GM10266 (cell line): ENCODE measurements around the gene USP12.
"Not testable (repeated sequence)": the region's sequence is repeated elsewhere in the genome, so short reads cannot be mapped to it uniquely, and the experiment has no call there.

Experiments used
- DNase-seq: peaks from one replicate; pipeline ENCODE4 v3.0.0; 2012; ENCODE audit errors: extremely low spot score
- TF ChIP-seq, protein P1 (sequence below): IDR thresholded peaks from 2 replicates; pipeline ENCODE4 v1.5.1; 2012; ENCODE audit warnings: mild to moderate bottlenecking, low read depth; ENCODE audit not compliant: control insufficient read depth, insufficient read depth; ENCODE audit errors: missing control alignments

USP12 gene

DNA sequence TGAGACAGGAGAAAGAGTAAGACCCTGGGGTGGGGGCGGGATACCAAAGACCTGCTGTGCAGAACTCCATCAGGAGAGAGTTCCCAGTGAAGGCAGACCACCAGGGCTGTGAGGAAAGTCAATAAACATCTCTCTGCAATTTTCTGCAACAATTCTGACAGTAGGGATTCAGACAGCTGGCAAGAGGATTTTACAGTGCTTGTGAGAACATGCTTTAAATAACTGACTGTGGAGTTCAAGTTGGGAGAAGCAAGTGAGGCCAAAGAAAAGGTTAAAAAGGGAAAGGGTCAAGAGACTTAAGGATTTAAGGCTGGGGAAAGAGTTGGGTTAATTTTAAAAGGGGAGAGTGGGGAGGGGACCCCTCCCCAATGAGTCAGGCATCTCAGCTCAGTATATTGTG is 98.4 kb downstream of the USP12 start:
- TF ChIP-seq, protein P1, sequence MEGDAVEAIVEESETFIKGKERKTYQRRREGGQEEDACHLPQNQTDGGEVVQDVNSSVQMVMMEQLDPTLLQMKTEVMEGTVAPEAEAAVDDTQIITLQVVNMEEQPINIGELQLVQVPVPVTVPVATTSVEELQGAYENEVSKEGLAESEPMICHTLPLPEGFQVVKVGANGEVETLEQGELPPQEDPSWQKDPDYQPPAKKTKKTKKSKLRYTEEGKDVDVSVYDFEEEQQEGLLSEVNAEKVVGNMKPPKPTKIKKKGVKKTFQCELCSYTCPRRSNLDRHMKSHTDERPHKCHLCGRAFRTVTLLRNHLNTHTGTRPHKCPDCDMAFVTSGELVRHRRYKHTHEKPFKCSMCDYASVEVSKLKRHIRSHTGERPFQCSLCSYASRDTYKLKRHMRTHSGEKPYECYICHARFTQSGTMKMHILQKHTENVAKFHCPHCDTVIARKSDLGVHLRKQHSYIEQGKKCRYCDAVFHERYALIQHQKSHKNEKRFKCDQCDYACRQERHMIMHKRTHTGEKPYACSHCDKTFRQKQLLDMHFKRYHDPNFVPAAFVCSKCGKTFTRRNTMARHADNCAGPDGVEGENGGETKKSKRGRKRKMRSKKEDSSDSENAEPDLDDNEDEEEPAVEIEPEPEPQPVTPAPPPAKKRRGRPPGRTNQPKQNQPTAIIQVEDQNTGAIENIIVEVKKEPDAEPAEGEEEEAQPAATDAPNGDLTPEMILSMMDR = no peak

DNA sequence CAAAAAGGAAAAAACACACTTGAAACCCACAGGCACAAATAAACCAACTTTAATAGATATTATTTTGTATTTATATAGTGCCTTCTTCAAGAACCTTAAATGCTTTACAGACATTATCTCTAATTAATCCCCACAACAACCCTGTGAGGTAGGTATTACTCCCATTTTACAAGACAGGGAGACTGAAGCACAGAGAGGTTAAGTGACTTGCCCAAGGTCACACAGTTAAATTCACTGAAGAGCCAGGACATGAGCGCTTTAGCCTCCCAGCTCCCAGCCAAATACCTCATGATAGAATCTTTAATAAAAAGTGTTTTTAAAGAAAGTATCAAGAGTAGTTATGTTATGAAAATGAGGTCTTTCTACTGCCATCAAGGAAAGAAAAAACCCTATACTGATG is 105.5 kb downstream of the USP12 start:
- not testable (repeated sequence) for DNase-seq

More for the DNA sequence above, 98.4 kb downstream of the USP12 start:
- DNase-seq = no peak

DNA sequence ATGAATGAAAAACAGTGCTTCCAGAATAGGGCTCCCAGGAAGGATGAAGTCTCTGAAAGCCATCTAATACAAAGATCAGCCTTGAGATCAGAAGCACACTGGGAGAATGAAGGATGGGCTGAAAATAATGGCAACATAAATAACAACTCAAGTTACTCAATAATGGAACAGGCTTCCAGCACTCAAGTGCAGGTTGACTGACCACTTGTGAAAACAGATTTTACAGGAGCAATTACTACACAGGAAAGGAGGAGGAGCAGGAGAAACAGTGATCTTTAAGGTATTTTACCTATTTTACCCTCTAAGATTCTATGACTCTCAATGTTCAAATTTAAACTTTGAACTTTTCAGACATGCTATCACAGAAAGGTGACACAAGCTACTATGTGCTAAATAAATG is 106.0 kb downstream of the USP12 start:
- TF ChIP-seq, protein P1 = no peak
- DNase-seq = no peak

DNA sequence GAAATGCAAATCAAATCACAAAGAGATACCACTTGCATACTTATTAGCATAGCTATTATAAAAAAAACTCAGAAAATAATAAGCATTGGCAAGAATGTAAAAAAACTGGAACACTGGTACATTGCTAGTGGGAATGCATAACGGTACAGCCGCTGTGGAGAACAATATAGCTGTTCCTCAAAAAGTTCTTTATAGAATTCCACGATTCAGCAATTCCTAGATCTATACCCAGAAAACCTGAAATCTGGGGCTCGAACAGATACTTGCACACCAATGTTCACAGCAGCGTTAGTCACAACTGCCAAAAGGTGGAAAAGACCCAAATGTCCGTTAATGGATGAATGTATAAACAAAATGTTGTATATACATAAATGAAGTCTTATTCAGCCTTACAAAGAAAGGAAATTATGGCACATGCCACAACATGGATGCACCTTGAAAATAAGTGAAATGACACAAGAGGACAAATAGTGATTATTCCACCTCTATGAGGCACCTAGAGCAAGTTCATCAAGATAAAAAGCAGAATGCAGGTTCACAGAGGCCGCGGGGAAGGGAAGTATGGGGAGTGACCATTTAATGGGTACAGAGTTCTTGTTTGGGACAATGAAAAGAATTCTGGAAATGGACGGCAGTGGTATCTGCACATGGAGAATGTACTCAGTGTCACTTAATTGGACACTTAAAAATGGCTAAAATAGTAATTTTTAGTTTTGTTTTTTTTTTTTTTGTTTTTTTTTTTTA is 107.2 kb downstream of the USP12 start:
- TF ChIP-seq, protein P1 = no peak
- DNase-seq = no peak

DNA sequence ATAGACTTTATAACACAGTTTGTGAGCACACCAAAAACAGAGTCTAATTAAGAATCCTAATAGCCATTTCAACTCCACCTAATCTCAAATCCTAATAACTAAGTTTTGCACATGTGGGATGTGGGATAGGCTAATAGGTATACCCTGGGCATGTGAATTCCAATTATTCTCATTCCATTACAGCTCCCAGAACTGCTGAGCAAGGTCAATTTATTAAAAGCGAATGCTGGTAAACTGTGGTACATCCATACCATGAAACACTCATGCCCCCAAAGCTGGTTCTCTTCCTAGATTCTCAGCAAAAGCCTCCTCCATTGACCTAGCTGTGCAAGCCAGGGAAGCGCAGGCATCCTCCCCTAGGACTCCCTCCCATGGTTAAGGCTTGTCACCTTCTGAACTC is 113.8 kb downstream of the USP12 start:
- TF ChIP-seq, protein P1 = no peak
- no peak for DNase-seq

DNA sequence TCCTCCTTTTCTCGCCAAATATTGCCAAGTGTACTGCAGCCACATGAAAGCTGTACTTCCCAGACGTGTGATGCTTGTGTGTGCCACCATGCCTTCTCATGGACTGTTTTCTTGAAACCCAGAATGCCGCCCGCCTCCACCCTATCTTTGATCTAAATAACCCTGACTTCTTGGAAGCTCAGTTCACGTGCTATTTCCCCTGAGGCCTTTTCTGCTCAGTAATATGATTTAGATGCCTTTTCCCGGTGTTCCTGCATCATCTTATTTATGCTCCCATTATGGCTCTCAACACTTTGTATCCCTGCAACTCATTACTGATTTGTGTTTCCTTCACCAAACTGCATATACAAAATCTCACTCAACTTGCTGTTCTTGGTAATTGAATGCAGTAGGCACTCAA is 116.1 kb downstream of the USP12 start:
- TF ChIP-seq, protein P1 = no peak

DNA sequence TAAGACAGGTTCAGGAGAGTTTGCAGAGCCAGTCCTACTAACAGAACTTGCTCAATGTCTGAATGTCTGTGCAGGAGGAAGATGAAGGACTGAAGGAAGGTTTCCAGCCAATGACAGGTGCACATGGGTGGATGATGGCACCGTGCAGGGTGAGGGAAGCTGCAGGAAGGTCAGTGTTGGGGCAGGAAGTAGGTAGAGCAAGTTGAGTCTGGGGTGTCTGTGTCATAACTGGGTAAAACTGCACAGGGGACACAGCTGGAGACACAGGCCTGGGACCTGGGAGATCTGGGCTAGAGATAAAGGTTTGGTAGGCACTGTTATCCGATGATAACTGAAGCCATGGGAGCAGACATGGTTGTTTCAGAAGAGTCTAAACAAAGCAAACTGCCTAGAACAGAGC is 116.9 kb downstream of the USP12 start:
- no peak for DNase-seq
- TF ChIP-seq, protein P1 = no peak

More for the DNA sequence above, 116.1 kb downstream of the USP12 start:
- no peak for DNase-seq
